Peyer's patch (tissue), 4 donors: ENCODE measurements around the gene GHRHR. TPM values are rescaled to one million over a fixed set of nuclear protein-coding genes. Genes with fewer than 3 reads are reported as not detected.

ENCODE experiments used
- DNase-seq, 3 donors: peaks; one replicate each; pipeline ENCODE4 v3.0.0-alpha.2; 2017 to 2019
- H3K27ac ChIP-seq, 4 donors: fragments of 200-600 bp; sonication (generic); one replicate each; pipeline ENCODE4 v1.5.1; 2016 to 2019
- H3K27me3 ChIP-seq, 2 donors: fragments of 200-600 bp; sonication (generic); one replicate each; pipeline ENCODE4 v1.5.1; 2019
- H3K36me3 ChIP-seq, 3 donors: fragments of 200-600 bp; sonication (generic); one replicate each; pipeline ENCODE4 v1.5.1; 2016 to 2019
- H3K4me1 ChIP-seq, 4 donors: fragments of 200-600 bp; sonication (generic); one replicate each; pipeline ENCODE4 v1.5.1; 2016 to 2019
- H3K4me3 ChIP-seq, 4 donors: fragments of 200-600 bp; sonication (generic); 1 replicate in 3 of 4; 2 replicates in 1 of 4; pipeline ENCODE4 v1.5.1; 2016 to 2019; ENCODE audit warnings: mild to moderate bottlenecking in 1 of 4
- H3K9me3 ChIP-seq, 4 donors: fragments of 200-600 bp; sonication (generic); one replicate each; pipeline ENCODE4 v1.5.1; 2016 to 2019; ENCODE audit warnings: mild to moderate bottlenecking in 1 of 4
- POLR2A ChIP-seq, 2 donors: fragments of 450-650 bp; IDR thresholded peaks; one replicate each; pipeline ENCODE4 v1.5.1; 2017; ENCODE audit warnings: antibody characterized with exemption in 2 of 2, mild to moderate bottlenecking in 2 of 2, moderate library complexity in 2 of 2
- total RNA-seq, 4 donors: library from RNA; depleted of rRNA; stranded (reverse); fragments of >200 nt; gene quantifications; one replicate each; pipeline ENCODE4 v1.1.0, GENCODE V29; 2016
- TF ChIP-seq, protein P1 (sequence below), 6 experiments: fragments of 450-650 bp in 4 of 6; fragments of 200-600 bp in 2 of 6; sonication (generic) in 1 of 6; IDR thresholded peaks; one replicate each; pipeline ENCODE4 v1.5.1; 2017 to 2019; ENCODE audit warnings: antibody characterized with exemption in 6 of 6, mild to moderate bottlenecking in 3 of 6, moderate library complexity in 1 of 6

GHRHR gene
- total RNA-seq, 4 donors from 2014 or later: not detected

DNA sequence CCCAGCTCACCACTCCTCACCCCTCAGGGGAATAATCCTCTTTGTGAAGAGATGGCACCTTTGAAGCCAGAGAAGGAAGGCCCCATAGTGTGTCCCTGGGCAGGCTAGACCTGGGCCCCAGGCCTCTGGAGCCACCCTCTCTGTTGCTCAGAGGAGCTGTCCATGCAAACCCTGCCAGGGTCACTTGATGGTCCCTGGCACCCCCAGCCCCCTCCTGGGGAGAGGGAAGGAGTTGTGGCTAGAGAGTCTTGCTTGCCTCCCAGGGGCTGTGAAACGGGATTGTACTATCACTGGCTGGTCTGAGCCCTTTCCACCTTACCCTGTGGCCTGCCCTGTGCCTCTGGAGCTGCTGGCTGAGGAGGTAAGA lies 5.8 kb downstream of the GHRHR start:
- Histone ChIP-seq H3K9me3 (no peaks in the 10 kb centered on the region), H3K27me3 (no peaks in the 10 kb centered on the region), H3K36me3 (no peaks in the 10 kb centered on the region), H3K27ac (no peak overlapping the region), H3K4me1 (peaks cover 0 to 4% (median 0%) of the 10 kb centered on the region in 4 donors), H3K4me3 (no peak overlapping the region)
- TF ChIP-seq POLR2A (IDR thresholded peaks at IDR 0.05): no peak
- TF ChIP-seq, protein P1, sequence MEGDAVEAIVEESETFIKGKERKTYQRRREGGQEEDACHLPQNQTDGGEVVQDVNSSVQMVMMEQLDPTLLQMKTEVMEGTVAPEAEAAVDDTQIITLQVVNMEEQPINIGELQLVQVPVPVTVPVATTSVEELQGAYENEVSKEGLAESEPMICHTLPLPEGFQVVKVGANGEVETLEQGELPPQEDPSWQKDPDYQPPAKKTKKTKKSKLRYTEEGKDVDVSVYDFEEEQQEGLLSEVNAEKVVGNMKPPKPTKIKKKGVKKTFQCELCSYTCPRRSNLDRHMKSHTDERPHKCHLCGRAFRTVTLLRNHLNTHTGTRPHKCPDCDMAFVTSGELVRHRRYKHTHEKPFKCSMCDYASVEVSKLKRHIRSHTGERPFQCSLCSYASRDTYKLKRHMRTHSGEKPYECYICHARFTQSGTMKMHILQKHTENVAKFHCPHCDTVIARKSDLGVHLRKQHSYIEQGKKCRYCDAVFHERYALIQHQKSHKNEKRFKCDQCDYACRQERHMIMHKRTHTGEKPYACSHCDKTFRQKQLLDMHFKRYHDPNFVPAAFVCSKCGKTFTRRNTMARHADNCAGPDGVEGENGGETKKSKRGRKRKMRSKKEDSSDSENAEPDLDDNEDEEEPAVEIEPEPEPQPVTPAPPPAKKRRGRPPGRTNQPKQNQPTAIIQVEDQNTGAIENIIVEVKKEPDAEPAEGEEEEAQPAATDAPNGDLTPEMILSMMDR (IDR thresholded peaks at IDR 0.05): no peak
- no peak for DNase-seq

DNA sequence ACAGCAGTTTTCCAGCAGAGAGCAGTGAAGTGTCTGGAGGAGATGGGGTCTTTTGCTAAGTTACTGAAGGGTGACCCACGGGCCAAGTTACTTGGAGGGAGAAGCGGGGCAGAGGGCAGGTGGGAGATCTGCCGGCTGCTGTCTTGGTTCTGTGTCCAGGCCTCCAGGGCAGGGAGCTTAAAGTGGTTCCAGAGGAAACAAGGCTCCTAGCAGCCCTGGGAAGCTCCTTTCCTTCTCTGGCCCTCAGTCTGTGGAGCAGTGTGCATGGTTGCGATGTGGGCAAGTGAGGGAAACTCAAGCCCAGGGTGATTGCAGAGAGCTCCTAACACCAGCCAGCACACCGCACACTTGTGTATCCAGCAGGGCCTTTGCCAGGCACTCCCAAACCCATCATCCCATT lies 6.3 kb downstream of the GHRHR start:
- no peaks in the 10 kb centered on the region for H3K36me3 ChIP-seq
- TF ChIP-seq, protein P1 (IDR thresholded peaks at IDR 0.05): no peak
- no peak for TF ChIP-seq POLR2A (IDR thresholded peaks at IDR 0.05)
- DNase-seq: no peak
- no peak overlapping the region for H3K4me3 ChIP-seq
- H3K27me3 ChIP-seq: no peaks in the 10 kb centered on the region
- H3K4me1 ChIP-seq: peaks cover 0 to 8% (median 0%) of the 10 kb centered on the region in 4 donors
- H3K27ac ChIP-seq: no peak overlapping the region
- H3K9me3 ChIP-seq: no peaks in the 10 kb centered on the region

- no peak for DNase-seq
- H3K36me3 ChIP-seq: no peaks in the 10 kb centered on the region
- no peak for TF ChIP-seq POLR2A (IDR thresholded peaks at IDR 0.05)
- TF ChIP-seq, protein P1 (IDR thresholded peaks at IDR 0.05): no peak
These were observed 6.9 kb downstream of the GHRHR start for GRCh38 chr7:30970594-30971094.

GRCh38 chr7:30971440-30971839 lies 7.7 kb downstream of the GHRHR start:
- H3K27me3 ChIP-seq: no peaks in the 10 kb centered on the region
- no peaks in the 10 kb centered on the region for H3K9me3 ChIP-seq
- no peaks in the 10 kb centered on the region for H3K36me3 ChIP-seq
- H3K27ac ChIP-seq: no peak overlapping the region
- no peak for DNase-seq
- no peak overlapping the region for H3K4me3 ChIP-seq
- H3K4me1 ChIP-seq: peaks cover 0 to 13% (median 0%) of the 10 kb centered on the region in 4 donors
- TF ChIP-seq POLR2A (IDR thresholded peaks at IDR 0.05): no peak
- TF ChIP-seq, protein P1 (IDR thresholded peaks at IDR 0.05): no peak

More at GRCh38 chr7:30970594-30971094, 6.9 kb downstream of the GHRHR start:
- peaks cover 0 to 13% (median 0%) of the 10 kb centered on the region in 4 donors for H3K4me1 ChIP-seq
- no peaks in the 10 kb centered on the region for H3K9me3 ChIP-seq
- no peaks in the 10 kb centered on the region for H3K27me3 ChIP-seq
- H3K4me3 ChIP-seq: no peak overlapping the region
- no peak overlapping the region for H3K27ac ChIP-seq

DNA sequence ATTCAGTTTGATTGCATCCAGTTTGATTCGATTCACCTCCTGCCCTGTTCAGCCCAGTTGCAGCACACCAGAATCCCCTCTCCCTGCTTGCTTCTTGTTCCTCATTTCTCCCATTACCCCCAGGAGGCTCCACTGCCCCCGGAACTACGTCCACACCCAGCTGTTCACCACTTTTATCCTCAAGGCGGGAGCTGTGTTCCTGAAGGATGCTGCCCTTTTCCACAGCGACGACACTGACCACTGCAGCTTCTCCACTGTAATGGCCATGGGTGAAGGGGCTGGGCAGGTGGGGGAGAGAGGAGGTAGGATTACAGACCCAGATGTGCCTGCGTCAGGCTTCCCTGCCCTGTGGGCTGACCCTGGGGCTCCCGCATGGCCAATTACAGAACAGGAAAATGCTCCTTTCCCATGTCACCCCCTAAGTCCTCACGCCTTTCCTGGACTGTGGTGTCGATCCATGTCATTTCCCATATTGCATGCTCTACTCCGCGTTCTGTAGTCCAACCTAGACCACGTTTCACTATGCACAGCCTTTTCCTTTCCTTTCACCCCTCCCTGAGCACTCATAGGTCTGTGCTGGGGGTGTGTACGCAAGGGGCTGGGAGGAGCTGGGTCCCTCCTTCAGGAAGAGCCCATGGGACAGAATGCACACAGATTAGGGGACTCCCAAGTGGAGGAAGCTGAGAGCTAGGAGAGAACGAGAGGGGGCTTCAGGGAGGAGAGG lies 8.2 kb downstream of the GHRHR start:
- DNase-seq: no peak
- TF ChIP-seq POLR2A (IDR thresholded peaks at IDR 0.05): no peak
- TF ChIP-seq, protein P1 (IDR thresholded peaks at IDR 0.05): no peak
- no peak overlapping the region for H3K27ac ChIP-seq
- no peaks in the 10 kb centered on the region for H3K27me3 ChIP-seq
- H3K4me1 ChIP-seq: peaks cover 0 to 13% (median 0%) of the 10 kb centered on the region in 4 donors
- no peak overlapping the region for H3K4me3 ChIP-seq
- no peaks in the 10 kb centered on the region for H3K9me3 ChIP-seq
- no peaks in the 10 kb centered on the region for H3K36me3 ChIP-seq
